ENCODE results near the gene FAM216A. TPM values are rescaled to one million over a fixed set of nuclear protein-coding genes. Genes with fewer than 3 reads are reported as not detected.
"Not testable (repeated sequence)": the region's sequence is repeated elsewhere in the genome, so short reads cannot be mapped to it uniquely, and the experiment has no call there.

Gene FAM216A, protein sequence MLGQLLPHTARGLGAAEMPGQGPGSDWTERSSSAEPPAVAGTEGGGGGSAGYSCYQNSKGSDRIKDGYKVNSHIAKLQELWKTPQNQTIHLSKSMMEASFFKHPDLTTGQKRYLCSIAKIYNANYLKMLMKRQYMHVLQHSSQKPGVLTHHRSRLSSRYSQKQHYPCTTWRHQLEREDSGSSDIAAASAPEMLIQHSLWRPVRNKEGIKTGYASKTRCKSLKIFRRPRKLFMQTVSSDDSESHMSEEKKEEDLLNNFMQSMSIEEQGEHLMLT
- total RNA-seq (2014; rRNA removed; shearing (Covaris generic)) = 46.4 and 48.1 TPM in 2 replicates
- 58.6 and 62.7 TPM in 2 replicates for polyA plus RNA-seq (2014; cell fraction: nucleus; rRNA removed)

DNA sequence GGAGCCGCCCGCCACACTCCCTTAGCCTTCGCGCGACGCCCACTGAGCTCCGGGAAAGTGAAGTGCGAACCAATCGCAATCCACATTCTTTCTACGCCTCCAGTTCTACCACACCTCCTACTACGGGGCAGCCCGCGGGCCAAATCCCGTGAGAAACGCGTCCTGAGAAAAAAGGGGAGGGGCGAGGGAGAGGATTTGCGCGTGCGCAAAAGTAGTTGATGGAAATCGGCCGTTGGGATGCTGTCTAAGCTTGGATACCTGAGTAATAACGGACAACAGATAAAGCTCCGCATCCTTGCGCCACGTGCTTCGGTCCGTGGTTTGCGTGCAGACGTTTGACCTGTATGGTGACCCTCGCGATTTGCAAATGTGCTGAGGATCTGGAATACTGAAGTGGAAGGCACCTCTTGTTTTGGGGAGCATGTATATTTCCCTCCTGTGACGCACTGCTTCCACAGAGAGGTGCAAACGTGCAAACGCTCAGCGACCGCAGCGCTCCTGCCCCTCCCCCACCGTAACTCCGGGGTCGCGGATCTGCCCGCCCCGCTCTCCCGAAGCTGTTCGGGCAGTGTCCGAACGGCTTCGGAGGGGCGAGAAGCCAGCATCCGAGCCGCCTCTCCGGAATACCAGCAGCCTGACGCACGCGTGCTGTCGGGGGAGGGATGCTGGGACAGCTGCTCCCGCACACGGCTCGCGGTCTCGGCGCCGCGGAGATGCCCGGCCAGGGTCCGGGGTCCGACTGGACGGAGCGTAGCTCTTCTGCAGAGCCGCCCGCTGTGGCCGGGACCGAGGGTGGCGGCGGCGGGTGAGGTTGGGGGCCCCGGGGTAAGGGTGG lies at the start of gene FAM216A, which contains the start of gene GPN3:
FAM216A (plus strand) TSS at position 632 of the 835 bp plus-strand sequence; CDS start at position 663, 31 bp downstream.
GPN3 (minus strand) TSS at position 44 of the 835 bp plus-strand sequence. CDS start 54 bp downstream, outside the sequence.
- peak; percentile 99 for DNase-seq (ENCODE audit: extremely low read depth, low read depth)

DNA sequence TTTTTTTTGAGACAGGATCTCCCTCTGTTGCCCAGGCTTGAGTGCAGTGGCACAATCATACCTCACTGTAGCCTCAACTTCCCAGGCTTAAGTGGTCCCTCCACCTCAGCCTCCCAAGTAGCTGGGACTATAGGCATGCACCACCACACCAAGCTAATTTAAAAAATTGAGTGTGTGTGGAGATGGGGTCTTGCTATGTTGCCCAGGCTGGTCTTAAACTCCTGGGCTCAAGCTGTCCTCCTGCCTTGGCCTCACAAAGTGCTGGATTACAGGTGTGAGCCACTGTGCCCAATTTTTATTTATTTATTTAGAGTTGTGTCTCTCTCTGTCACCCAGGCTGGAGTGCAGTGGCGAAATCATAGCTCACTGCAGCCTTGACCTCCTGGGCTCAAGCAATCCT lies 48.0 kb upstream of the FAM216A start:
- DNase-seq (ENCODE audit: extremely low read depth, low read depth) = not testable (repeated sequence)

DNA sequence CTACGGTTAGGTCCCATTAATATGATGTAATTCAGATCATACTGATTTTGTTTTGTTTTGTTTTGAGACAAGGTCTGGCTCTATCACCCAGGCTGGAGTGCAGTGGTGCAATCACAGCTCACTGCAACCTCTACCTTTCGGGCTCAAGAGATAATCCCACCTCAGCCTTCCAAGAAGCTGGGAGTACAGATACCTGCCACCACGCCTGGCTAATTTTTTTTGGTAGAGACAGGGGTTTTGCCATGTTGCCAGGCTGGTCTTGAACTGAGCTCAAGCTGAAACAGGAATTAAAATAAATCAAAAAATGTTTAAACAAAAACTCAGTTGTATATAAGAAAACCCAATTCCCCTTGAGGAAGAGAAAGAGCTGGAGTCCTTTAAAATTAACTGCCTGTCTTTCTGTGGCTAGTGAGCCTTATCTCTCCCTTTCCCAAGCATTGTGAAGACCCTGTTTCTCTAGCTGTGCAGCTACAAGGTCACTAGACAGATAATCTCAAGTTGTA lies 47.4 kb upstream of the FAM216A start:
- DNase-seq (ENCODE audit: extremely low read depth, low read depth) = no peak

DNA sequence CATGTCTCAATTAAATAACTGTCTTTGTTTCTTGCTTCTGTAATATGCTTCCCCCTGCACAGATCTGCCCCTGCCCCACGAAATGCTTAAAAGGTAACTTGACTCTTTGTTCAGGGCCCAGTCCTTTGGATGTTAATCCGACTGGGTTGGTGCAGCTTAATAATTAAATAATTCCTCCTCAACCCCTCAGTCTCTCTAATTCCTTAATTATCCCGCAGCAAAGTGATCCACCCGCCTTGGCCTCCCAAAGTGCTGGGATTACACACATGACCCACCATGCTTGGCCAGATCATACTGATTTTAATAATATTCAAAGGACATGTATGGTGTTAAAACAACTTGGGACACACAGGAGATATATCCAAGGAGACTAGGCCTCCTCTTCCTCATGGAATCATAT lies 46.9 kb upstream of the FAM216A start:
- DNase-seq (ENCODE audit: extremely low read depth, low read depth) = no peak

DNA sequence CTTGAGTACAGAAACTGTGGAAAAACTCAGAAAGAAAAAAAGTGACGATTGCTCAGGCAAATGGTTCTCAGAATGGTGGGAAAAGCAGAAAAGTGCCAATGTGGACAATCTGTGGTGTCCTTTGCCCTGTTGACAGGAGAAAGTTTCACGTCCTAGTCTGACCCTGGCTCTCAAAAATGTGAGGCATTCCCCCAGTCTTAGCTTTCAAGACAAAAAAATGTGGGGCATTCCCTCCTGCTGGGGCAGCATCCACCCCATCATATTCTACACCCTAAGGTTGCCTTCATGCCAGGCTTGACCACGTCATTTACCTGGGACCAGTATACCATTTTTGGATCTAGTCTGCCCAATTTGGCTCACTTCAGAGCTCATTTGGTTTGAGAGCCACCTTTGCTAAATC lies 44.4 kb upstream of the FAM216A start:
- DNase-seq (ENCODE audit: extremely low read depth, low read depth) = no peak

DNA sequence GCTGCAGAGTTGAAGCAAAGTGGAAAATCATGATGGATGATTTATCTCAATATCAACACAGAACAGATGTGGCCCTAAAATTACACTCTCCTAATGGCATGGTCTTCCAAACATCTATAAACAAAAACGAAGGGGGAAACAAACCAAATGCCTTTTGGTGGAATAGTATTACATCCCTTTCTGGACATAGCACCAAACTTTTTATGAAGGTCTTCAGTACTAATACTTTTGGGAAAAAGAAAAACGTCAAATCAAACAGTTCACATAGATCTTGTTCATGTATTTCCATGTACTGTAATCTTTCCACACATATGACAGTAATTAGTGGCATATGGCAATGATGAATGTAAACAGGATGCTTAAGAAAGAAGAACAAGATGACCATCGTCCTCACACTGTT lies 42.2 kb upstream of the FAM216A start:
- no peak for DNase-seq (ENCODE audit: extremely low read depth, low read depth)

DNA sequence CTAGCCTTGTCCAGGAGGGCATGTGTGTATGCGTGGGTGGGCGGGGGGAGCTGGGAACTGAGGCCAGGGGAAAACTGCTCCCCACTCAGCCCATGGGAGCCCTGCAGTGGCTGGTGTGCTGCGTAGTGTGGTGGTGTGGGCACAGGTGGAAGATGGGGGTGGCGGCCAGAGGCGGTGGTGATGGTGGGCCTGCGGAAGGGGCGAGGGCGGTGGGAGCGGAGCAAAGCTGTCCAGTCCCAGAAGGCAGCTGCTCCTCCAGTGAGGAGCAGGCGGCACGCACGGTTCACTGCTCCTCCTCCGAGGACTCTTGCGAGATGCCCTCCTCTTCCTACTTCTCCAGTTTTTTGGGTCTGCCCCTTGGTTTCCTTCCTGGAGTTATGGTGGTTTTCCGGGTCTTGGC lies 39.0 kb upstream of the FAM216A start:
- DNase-seq (ENCODE audit: extremely low read depth, low read depth) = not testable (repeated sequence)

DNA sequence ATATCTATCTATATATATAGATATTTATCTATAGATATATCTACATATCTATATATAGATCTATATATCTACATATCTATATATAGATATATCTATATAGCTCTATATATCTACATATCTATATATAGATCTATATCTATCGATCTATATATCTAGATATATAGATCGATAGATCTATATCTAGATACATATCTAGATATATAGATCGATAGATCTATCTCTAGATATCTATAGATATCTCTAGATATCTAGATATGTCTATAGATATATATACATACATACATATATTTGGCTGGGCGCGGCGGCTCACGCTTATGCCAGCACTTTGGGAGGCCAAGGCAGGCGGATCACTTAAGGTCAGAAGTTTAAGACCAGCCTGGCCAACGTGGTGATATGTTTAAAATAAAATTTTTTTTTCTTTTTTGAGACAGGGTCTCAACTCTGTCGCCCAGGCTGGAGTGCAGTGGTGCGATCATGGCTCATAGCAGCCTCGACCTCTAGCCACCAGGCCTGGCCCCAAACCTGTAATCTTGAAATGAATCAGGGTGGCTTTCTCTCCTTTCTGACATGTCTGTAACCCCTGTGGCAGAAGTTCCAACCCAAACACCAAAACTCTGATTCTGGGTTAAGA lies 36.6 kb upstream of the FAM216A start:
- DNase-seq (ENCODE audit: extremely low read depth, low read depth) = no peak

DNA sequence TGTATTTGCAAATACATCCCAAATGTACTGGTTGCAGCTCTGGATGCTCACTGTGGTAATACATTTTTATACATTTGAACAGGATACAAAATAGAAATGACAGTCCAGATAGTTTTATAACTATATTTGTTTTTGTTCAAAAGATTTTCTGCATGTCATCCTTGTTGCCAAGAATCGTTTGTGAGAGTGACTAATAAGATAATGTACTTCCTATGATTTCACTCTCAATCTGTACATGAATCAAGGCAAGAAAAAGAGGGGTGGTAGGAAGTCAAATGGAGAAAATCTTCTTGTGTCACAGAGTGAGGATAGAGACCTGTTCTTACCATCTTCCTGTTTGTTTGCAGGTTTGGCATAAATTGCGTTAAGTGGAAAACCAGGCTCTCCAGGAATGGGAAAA lies 32.4 kb upstream of the FAM216A start:
- no peak for DNase-seq (ENCODE audit: extremely low read depth, low read depth)

DNA sequence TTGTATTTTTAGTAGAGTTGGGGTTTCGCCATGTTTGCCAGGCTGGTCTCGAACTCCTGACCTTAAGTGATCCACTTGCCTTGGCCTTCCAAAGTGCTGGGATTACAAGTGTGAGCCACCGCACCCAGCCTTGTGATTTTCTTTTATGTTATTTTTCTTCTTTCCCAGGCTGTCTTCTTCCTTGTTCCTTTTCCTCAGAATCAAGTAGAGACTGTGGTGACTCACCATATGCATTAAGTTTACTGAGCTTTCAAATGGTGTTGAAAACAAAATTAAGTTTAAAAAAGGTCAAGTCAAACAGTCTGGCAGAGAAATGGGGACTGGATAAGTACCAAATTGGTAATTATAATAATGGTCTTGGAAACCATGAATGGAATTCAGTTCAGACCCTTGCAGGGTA lies 24.2 kb upstream of the FAM216A start:
- no peak for DNase-seq (ENCODE audit: extremely low read depth, low read depth)

DNA sequence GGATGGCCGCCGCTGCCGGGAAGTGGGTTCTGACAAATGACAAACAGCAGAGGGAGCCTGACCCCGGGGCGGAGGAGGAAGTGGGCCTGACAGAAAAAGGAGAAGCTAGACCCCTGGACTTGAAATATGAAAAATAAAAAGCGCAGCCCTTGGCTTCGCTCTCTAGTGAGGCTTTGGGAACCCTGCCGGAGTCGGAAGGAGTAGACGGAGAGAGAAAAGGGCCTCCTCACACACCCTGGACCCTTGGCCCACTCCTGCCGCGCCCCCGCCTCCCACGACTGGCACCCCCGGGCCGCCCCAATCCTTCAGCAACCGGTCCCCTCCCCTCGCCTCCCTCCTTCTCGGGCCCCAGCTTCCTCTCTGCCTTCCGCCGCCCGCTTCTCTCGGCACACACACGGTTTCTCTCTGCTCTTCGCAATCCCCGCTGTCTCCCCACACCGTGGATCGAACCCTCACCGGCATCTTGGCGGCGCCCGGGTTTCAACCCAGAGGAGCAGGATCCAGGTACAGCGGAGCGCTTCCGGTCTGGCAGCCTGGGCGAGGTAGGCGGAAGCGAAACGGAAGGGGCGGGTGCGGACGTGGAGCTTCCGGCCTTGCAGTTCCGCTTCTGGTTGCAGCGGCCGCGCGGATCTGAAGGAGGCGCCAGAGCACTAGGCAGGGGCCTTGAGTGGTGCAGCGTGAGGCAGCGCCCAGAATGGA lies 18.7 kb upstream of the FAM216A start, which contains the start of gene ARPC3:
ARPC3 (minus strand) TSS at position 539 of the 699 bp plus-strand sequence; CDS start at position 462, 77 bp downstream.
- DNase-seq (ENCODE audit: extremely low read depth, low read depth) = peak; percentile 91

DNA sequence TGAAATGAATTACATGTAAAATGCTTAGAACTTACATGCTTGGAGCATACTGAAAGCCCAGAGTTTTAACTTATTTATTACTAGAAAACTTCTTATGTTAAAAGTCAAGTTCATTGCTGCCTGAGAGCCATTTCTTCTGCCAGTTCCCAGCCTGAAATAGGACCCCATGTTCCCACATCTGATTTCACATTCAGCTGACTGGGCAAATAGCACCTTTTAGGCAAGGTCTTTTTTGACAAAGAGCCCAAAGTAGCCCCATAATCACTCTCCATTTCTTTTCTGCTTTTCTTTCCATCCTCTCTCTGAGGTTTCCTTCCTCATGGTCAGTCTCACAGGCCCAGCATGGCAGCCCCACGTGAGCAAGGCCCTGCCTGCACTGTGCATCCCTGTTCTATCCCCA lies 17.4 kb upstream of the FAM216A start:
- DNase-seq (ENCODE audit: extremely low read depth, low read depth) = no peak

DNA sequence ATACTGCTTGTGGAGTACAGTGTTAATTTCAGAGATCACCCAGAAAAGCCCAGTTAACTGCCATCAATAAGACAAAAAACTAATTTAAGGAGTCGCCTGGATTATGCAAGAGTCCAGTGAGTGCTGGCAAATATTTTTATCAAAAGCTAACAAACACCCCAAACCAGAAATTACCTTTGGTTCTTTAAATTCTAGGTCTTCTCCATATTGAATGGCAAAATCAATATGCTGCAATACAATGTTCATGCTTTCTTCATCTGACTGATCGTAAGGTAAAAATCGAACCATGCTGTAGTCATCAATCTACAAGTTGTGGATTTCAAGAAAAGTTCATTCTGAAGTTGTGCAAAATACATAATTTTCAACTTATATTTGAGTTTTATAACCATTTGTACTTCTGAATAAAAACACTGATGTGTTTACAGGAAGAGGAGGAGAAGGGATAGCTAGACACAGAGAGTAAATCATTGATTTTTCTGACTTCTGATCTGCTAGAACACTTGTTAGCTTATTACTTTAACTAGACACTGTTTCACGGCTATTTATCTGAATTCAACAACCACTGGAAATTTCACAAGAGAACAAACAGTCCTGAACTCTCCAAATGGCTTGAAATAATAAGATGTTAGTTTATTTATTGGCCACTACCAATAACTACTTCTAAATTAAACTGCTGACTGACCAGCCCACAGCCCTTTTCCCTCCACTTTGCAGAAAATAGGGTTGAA lies 14.9 kb upstream of the FAM216A start:
- DNase-seq (ENCODE audit: extremely low read depth, low read depth) = no peak

DNA sequence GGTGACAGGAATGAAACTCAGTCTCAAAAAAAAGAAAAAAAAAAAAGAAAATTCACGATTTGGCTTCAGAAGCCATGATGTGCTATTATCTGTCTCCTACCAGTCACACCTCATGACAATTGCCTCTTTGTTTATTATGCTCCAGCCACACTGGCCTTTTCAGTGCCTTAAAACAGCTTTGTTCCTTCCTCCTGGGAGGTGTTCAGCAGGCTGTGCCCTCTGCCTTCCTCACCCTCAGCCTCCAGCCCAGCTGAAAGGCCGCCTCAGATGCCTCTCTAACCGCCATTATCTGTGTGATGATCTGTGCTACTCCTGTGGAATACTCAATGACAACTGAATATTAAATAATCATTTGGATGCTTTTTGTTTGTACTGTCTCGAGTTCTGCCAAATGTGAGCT lies 9.9 kb upstream of the FAM216A start:
- DNase-seq (ENCODE audit: extremely low read depth, low read depth) = no peak

DNA sequence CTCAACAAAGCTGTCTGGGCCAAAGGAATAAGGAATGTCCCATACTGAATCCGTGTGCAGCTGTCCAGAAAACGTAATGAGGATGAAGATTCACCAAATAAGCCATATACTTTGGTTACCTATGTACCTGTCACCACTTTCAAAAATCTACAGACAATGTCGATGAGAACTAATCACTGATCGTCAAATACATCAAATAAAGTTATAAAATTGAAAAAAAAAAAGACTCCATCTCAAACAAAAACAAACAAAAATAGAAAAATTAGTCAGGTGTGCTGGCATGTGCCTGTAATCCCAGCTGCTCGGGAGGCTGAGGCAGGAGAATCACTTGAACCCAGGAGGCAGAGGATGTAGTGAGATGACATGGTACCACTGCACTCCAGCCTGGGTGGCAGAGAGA lies 7.5 kb upstream of the FAM216A start:
- not testable (repeated sequence) for DNase-seq (ENCODE audit: extremely low read depth, low read depth)

DNA sequence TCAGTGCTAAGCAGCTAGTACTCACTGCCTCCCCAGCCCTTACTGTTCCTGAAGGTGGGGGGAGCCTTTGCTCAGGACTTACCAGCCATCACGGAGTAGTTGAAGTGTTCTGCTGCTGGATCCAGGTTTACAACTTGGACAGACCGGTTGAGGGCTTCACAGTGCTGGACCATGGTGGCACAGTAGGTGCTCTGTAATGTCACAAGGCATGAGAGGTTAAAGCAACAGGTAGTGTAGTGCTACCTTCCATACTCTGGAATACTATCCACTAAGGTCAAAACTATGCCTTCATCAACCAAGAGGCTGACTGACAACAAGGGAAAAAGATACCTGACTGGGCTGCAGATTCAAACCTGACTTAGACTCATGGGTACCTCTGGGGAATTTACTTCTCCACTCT lies 3.6 kb upstream of the FAM216A start:
- no peak for DNase-seq (ENCODE audit: extremely low read depth, low read depth)

DNA sequence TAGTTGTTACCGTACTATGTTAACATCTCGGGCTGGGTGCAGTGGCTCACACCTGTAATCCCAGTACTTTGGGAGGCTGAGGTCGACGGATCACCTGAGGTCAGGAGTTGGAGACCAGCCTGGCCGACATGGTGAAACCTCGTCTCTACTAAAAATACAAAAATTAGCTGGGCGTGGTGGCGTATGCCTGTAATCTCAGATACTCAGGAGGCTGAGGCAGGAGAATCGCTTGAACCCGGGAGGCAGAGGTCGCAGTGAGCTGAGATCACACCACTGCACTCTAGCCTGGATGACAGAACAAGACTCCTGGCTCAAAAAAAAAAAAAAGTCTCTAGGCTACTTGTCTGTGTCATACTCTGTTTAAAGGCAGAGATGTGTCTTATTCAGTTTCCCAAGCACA lies 2.9 kb upstream of the FAM216A start:
- not testable (repeated sequence) for DNase-seq (ENCODE audit: extremely low read depth, low read depth)

DNA sequence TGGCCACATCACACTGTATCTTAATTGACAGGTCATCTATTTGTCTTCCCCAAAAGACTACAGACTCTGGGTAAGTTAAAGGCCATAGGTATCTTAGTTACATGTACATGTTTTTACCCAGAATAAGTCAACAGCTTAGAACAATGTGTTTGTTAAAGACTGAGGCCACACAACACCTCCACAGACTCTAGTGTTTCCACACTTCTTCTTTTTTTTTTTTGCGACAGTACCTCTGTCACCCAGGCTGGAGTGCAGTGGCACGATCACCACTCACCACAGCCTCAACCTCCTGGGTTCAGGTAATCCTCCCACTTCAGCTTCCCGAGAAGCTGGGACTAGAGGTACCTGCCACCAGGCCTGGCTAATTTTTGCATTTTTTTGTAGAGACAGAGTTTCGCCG lies 1.9 kb upstream of the FAM216A start:
- DNase-seq (ENCODE audit: extremely low read depth, low read depth) = no peak

DNA sequence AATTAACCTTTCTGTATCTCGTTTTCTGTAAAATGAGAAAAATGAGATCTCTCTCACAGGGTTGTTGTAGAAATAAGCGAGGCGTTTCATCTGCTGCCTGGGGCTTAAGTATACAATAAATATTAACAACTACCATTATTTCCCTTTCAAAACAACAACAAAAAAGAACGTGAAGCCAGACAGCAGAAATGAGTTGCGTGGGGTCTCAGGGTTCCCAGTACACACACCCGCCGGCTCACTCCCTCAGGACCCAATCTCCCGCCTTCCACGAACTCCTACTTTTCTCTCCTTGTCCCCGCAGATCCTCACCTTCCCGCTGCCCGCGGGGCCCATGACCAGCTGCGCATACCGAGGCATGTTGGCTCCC lies 815 bp upstream of the FAM216A start:
- no peak for DNase-seq (ENCODE audit: extremely low read depth, low read depth)

DNA sequence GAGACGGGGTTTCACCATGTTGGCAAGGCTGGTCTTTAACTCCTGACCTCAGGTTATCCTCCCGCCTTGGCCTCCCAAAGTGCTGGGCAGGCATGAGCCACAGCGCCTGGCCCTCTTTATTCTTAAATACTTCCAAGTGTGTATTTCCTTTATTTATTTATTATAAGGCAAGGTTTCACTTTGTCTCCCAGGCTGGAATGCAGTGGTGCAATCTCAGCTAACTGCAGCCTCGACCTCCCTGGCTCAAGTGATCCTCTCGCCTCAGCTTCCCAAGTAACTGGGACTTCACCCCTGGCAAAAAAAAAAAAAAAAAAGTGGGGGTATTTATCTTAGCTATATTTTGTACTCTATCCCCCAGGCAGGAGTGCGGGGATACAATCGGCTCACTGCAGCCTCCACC lies 6.8 kb downstream of the FAM216A start:
- DNase-seq (ENCODE audit: extremely low read depth, low read depth) = no peak

Data from NCI-H460 (cell line).